GM12878 (cell line): Measurements from ENCODE around the gene ITGA11. TPM values are rescaled to one million over a fixed set of nuclear protein-coding genes. Genes with fewer than 3 reads are reported as not detected.

Experiments used
- ATAC-seq: fragments of 200-7000 bp; cut with Tn5 transposase; 3 replicates; pipeline ENCODE4 v1.9.1; 2020; ENCODE audit warnings: mild to moderate bottlenecking, moderate library complexity
- BruUV-seq: library from RNA; stranded (reverse); fragments of 400-500 nt; replicated peaks from 2 replicates; lab custom pipeline; 2021; lab: Mats Ljungman, UMichigan
- CTCF ChIA-PET: fragments of 300-600 bp; sonication (Branson Sonifier 250); formaldehyde crosslinking; extraction: SDS; loops from one replicate; lab custom pipeline; 2021; ENCODE audit warnings: inconsistent platforms; lab: Yijun Ruan, JAX
- POLR2A ChIA-PET: fragments of 350-600 bp; formaldehyde crosslinking; extraction: SDS; loops from one replicate; lab custom pipeline; 2021; ENCODE audit warnings: inconsistent platforms; lab: Charles Lee
- RAD21 ChIA-PET: fragments of 300-600 bp; sonication (Branson Sonifier 250); formaldehyde crosslinking; loops from one replicate; lab custom pipeline; 2023; ENCODE audit warnings: antibody characterized with exemption; ENCODE audit not compliant: unreplicated experiment; lab: Charles Lee
- SMC1A ChIA-PET: fragments of 300-600 bp; sonication (Branson Sonifier 250); formaldehyde crosslinking; loops from one replicate; lab custom pipeline; 2023; ENCODE audit not compliant: unreplicated experiment, uncharacterized antibody; lab: Charles Lee
- DNase-seq: peaks from one replicate; pipeline ENCODE4 v3.0.0-alpha.2; 2011; ENCODE audit warnings: low read depth, low spot score
- FAIRE-seq: peaks from 3 replicates; lab custom pipeline; 2011; peaks lifted over from hg19 to GRCh38; lab: Jason Lieb, UNC
- H2AFZ ChIP-seq: 2 replicates; pipeline ENCODE4 v1.6.0; 2011; ENCODE audit warnings: low read depth, low read length, control low read depth; ENCODE audit not compliant: control insufficient read depth
- H3K27ac ChIP-seq: 2 replicates; pipeline ENCODE4 v1.5.1; 2011; ENCODE audit warnings: control low read depth; ENCODE audit not compliant: control insufficient read depth, insufficient read depth
- H3K27me3 ChIP-seq, 2 experiments: replicated peaks in 1 of 2; 2 replicates each; pipeline versions ENCODE4 v1.6.0 to v1.6.1; 2011; ENCODE audit warnings: low read length in 1 of 2; ENCODE audit not compliant: control insufficient read depth in 2 of 2, insufficient read depth in 2 of 2
- H3K36me3 ChIP-seq, 2 experiments: 2 replicates each; pipeline ENCODE4 v1.5.1; 2011; ENCODE audit warnings: low read length in 1 of 2; ENCODE audit not compliant: control insufficient read depth in 2 of 2, insufficient read depth in 2 of 2
- H3K4me1 ChIP-seq: 2 replicates; pipeline ENCODE4 v1.6.1; 2011; ENCODE audit warnings: mild to moderate bottlenecking, low read length, moderate library complexity, mixed read lengths; ENCODE audit not compliant: control insufficient read depth, insufficient read depth
- H3K4me2 ChIP-seq: 2 replicates; pipeline ENCODE4 v1.6.0; 2011; ENCODE audit warnings: control low read depth; ENCODE audit not compliant: control insufficient read depth, insufficient read depth
- H3K4me3 ChIP-seq: fragments of 200-600 bp; sonication (generic); 2 replicates; pipeline ENCODE4 v1.5.1; 2016
- H3K79me2 ChIP-seq: 2 replicates; pipeline ENCODE4 v1.6.0; 2011; ENCODE audit warnings: low read length; ENCODE audit not compliant: control insufficient read depth, insufficient read depth
- H3K9ac ChIP-seq: 2 replicates; pipeline ENCODE4 v1.8.0; 2011; ENCODE audit warnings: low read length, control low read depth, mixed read lengths; ENCODE audit not compliant: control insufficient read depth, insufficient read depth
- H3K9me3 ChIP-seq: replicated peaks from 3 replicates; pipeline ENCODE4 v1.5.1; 2011; ENCODE audit warnings: mild to moderate bottlenecking, low read length; ENCODE audit not compliant: control insufficient read depth, insufficient read depth
- H4K20me1 ChIP-seq: 2 replicates; pipeline ENCODE4 v1.6.0; 2011; ENCODE audit not compliant: control insufficient read depth, insufficient read depth
- CHD1 ChIP-seq: IDR thresholded peaks from 2 replicates; pipeline ENCODE4 v1.6.1; 2012; ENCODE audit warnings: low read depth, low read length, improper control_type of control experiment
- HSF1 ChIP-seq: fragments of 150-350 bp; IDR thresholded peaks from 2 replicates; pipeline ENCODE4 v1.6.1; 2014; ENCODE audit warnings: mild to moderate bottlenecking, low read depth, low read length
- MXI1 ChIP-seq: fragments of 150-350 bp; IDR thresholded peaks from 2 replicates; pipeline ENCODE4 v1.6.1; 2011; ENCODE audit warnings: low read depth, mild to moderate bottlenecking, inconsistent platforms, low read length, improper control_type of control experiment
- NFIC ChIP-seq: IDR thresholded peaks from 2 replicates; pipeline ENCODE4 v1.6.1; 2012; ENCODE audit warnings: low read depth, mild to moderate bottlenecking, inconsistent platforms, low read length, moderate library complexity
- NKRF ChIP-seq: fragments of 450-650 bp; conservative IDR thresholded peaks from 2 replicates; pipeline ENCODE4 v1.6.1; 2017; ENCODE audit warnings: mild to moderate bottlenecking, moderate library complexity
- NR2F1 ChIP-seq: fragments of 450-650 bp; conservative IDR thresholded peaks from 2 replicates; pipeline ENCODE4 v1.6.1; 2017; ENCODE audit warnings: mild to moderate bottlenecking
- USF1 ChIP-seq: IDR thresholded peaks from 2 replicates; pipeline ENCODE4 v1.6.1; 2011; ENCODE audit warnings: borderline replicate concordance, low read depth, mild to moderate bottlenecking, moderate library complexity, mixed read lengths, low read length; ENCODE audit not compliant: insufficient read depth; ENCODE audit errors: extremely low read length
- ZZZ3 ChIP-seq: IDR thresholded peaks from 2 replicates; pipeline ENCODE4 v1.6.1; 2011; ENCODE audit warnings: low read depth; ENCODE audit not compliant: control insufficient read depth, insufficient read length
- WGBS: methylation state at CpG from one replicate; pipeline ENCODE4 v1.1.6; 2016; ENCODE audit warnings: low lambda C conversion rate; ENCODE audit not compliant: insufficient replicate concordance, insufficient coverage; ENCODE audit errors: missing lambda C conversion rate; 5-methylcytosine and 5-hydroxymethylcytosine counted together
- in situ Hi-C: fragments of 300-500 bp; cut with MboI; formaldehyde crosslinking; loops from 9 replicates; pipeline ENCODE4 v1.14.3; 2018; ENCODE audit warnings: mixed read lengths
- intact Hi-C: fragments of 100-400 bp; cut with micrococcal nuclease; formaldehyde crosslinking; loops from one replicate; pipeline ENCODE4 v1.14.2; 2022; ENCODE audit not compliant: unreplicated experiment
- polyA plus RNA-seq, 11 experiments: library from polyadenylated mRNA; depleted of rRNA in 4 of 11; unstranded in 6 of 11; stranded (reverse) in 5 of 11; fragments of >200 nt; fragmentation: Nextera tagmentation in 4 of 11; fragmentation: Illumina TruSeq in 1 of 11; extraction: Ambion mirVana in 4 of 11; extraction: Trizol in 1 of 11; gene quantifications; 1 replicate in 1 of 11; 2 replicates in 10 of 11; pipeline versions ENCODE4 v1.2.1 to v1.2.3, GENCODE V29; 2011 to 2016; ENCODE audit warnings: inconsistent platforms in 2 of 11, missing spikeins in 2 of 11, low read depth in 1 of 11
- total RNA-seq, 4 experiments: library from RNA; depleted of rRNA in 3 of 4; stranded (reverse); fragments of >200 nt in 3 of 4; fragmentation: Illumina TruSeq in 1 of 4; extraction: Trizol in 1 of 4; gene quantifications; 2 replicates each; pipeline versions ENCODE4 v1.2.1 to v1.2.3, GENCODE V29; 2013 to 2021

ITGA11 gene
- total and polyA plus RNA-seq, 10 of the 15 experiments (the other 5 are each of a cell fraction or from before 2014, with no cell fraction given) = under 0.01 to 0.36 (median 0.13) TPM; not detected in 1

- RAD21 ChIA-PET = no interaction called here
- POLR2A ChIA-PET = no interaction called here
- no peak overlapping the region for H3K27ac ChIP-seq
- in situ Hi-C loops (no loop called here), intact Hi-C loops (no loop called here)
- no peak overlapping the region for H2AFZ ChIP-seq
- H3K4me3 ChIP-seq = no peak overlapping the region
- SMC1A ChIA-PET = no interaction called here
- H3K9ac ChIP-seq = no peak overlapping the region
- no peaks in the 10 kb centered on the region for H3K79me2 ChIP-seq
- H3K9me3 ChIP-seq = no peaks in the 10 kb centered on the region
- H3K27me3 ChIP-seq = no peaks in the 10 kb centered on the region; a peak in 2 of 4 replicates
- BruUV-seq = no TSS peak
- H3K4me2 ChIP-seq = no peak overlapping the region
- FAIRE-seq (no peak), DNase-seq (no peak), ATAC-seq (no peak)
- CTCF ChIA-PET = no interaction called here
- H4K20me1 ChIP-seq = no peaks in the 10 kb centered on the region; the same call in 1 of the 2 replicates
- H3K4me1 ChIP-seq = no peaks in the 10 kb centered on the region
- no peaks in the 10 kb centered on the region for H3K36me3 ChIP-seq
- TF ChIP-seq NR2F1 = no peak
- TF ChIP-seq ZZZ3 = no peak
- no peak for TF ChIP-seq NKRF
- TF ChIP-seq USF1 = no peak
- TF ChIP-seq NFIC = no peak
- TF ChIP-seq MXI1 = no peak
- no peak for TF ChIP-seq HSF1
- TF ChIP-seq CHD1 = no peak
- WGBS = 46% methylated on average over 15 of the region's 15 CpGs
Observed at GRCh38 chr15:68340726-68341671, 91.0 kb downstream of the ITGA11 start.
